SHP77 treated with DMSO at 0.1 percent for 48 hours (cell line): Measurements from ENCODE around the gene IDUA.
"Not testable (repeated sequence)": the region's sequence is repeated elsewhere in the genome, so short reads cannot be mapped to it uniquely, and the experiment has no call there.

Experiments
- DNase-seq: peaks from one replicate; lab custom pipeline; 2025; lab: John Stamatoyannopoulos, UW

Gene IDUA

GRCh38 chr4:987624-988513, 1.0 kb downstream of the IDUA start:
- no peak for DNase-seq

DNA sequence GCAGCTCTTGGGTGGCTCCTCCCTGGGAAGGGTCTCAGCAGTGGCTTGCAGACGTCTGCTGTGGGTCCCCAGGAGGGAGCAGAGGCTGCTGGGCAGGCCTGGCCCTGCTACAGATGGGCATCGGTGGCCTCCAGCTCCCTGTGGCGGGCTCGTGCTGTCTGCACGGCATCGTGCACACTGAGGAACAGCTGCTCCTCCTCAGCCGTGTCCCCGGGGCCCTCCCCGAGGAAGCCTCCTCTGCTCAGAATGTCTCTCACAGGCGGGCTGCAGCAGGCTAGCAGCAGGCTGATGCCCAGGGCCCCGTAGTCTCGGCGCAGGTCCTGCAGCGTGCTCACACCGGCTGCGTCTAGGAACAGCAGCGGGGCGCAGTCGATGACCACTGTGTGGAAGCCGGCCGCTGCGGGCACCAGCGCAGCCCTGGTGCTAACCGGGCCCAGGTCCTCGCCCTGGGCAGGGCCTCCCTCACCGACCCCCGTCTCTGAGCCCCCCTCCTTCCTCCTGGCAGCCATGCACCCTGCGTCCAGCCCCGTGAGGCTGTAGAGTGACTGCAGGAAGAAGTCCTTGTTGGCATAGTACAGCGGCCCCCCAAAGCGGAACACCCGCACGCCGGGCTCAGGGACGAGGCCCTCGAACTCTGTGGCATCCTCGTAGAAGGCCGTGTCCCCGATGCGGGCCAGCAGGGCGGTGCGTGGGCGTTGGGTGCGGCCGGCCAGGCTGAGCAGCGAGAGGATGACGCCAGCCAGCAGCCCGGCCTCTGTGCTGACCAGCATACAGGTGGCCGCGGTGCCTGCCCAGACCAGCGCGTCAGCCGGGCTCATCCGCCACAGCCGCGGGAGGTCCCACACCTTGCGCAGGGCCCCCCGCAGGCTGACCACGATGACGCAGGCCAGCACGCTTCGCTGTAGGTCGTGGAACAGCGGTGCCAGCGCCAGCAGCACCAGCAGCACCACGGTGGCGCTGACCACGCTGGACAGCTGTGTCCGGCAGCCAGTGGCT, 2.2 kb downstream of the IDUA start:
- no peak for DNase-seq

GRCh38 chr4:989722-990471, 3.1 kb downstream of the IDUA start:
- no peak for DNase-seq

DNA sequence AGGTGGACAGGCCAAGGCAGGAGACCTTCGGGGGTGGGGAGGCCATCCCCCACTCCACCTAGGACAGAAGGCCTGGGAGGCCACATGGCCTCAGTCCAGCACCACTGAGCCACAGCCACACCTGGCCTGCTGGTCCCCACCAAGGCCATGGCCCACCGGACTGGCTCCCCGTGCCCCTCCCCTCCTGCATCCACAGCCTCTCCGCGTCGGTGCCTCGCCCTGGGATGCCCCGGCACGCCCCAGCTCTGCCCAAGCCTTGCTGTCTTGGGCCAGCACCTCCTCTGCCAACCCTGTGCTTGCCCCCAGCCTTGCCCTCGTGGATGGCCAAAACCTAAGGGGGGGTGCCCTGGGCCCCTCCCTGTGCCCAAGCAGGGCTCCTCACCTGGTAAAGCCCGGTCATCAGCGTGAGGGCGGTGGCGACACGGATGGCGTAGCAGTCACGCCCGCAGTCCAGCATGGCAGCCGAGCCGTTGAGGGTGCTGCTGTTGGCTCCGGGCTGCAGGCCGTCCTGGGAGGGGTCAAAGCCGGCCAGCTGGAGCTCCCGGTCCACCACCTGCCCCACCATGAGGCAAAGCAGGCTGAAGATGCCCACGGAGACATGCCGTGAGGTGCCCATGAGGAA, 4.0 kb downstream of the IDUA start:
- DNase-seq = no peak

DNA sequence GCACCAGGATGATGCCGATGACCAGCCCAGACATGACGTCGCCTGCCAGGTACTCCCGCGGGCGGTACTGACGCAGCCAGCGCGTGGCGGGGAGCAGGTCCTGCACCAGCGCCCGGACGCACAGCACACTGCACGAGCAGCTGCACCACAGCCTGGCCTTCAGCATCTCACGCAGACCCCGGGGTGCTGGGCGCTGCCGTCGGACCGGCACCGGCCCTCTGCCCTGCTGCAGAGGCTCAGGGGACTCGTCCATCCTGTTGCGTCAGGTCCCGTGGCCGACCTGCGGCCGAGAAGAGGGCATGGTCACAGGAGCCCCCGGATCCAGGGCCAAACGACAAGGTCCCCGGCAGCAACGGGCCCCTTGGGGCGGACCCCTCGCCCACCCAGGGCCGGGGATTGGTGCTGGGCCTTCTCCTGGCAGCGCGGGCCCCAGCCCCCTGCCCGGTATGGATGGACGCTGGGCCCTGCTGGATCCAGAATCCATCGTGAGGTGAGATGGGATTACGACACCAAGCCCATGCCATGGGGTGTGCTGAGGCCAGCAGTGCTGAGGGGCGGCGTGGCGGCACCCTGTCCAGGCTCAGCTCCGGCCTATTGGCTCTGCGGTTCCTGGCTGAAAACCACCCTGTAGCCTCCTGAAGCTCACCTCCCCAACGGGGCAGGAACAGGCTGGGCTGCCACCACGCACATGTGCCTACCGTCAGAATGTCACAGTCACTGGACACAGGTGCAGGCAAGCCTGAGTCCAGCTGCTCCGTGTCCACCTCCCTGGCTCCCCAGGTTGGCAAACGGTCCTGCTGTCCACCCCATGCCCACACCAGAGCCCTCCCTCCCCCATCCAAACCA, 4.8 kb downstream of the IDUA start:
- DNase-seq = no peak

- DNase-seq = no peak
Measured at GRCh38 chr4:992297-993110, 5.7 kb downstream of the IDUA start.

DNA sequence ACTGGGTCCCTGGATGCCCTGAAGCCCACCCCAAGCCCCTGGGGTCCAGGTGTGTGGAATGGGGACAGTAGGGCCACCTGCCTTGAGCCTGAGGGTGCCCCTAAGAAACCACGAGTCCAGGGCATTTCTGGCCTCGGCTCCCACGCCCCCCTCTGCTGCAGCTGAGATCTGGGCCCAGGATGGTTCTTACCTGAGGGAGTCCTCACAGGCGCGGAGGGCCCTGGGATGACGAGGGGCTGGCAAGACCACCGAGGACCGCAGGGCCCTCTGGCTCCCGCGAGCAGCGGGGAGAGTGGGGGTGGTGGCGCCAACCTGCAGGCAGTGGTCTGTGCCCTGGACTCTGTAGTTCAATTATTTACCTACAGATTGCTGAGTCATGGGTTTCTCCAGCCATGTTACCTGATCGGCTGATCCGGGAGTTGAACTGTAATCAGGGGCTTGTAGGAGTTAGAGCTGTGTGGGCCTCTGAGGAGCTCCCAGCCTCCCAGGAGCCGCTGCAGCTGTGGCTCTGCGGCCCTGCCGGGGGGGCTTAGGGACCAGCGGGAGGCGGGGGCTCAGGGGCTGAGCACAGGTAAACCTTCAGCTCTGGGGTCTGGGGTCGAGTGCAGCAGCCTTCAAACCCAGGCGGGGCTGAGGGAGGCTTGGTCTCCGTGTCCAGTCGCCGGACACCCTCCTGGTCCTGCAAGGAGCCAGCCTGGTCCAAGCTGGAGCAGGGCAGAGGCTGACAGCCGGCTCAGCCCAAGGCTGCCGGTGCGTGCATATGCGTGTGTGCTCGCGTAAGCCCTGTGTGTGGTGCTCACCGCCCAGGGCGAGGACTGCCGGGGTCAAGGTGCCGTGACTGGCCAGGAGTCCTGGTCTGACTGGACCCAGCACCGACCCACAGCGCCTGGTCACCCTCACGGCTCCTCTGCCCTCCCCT, 6.5 kb downstream of the IDUA start, which contains the start of gene SLC26A1:
TSS of gene SLC26A1 (minus strand) at position 294 of the 919 bp plus-strand sequence. CDS start 1,701 bp downstream, outside the sequence.
- no peak for DNase-seq

DNA sequence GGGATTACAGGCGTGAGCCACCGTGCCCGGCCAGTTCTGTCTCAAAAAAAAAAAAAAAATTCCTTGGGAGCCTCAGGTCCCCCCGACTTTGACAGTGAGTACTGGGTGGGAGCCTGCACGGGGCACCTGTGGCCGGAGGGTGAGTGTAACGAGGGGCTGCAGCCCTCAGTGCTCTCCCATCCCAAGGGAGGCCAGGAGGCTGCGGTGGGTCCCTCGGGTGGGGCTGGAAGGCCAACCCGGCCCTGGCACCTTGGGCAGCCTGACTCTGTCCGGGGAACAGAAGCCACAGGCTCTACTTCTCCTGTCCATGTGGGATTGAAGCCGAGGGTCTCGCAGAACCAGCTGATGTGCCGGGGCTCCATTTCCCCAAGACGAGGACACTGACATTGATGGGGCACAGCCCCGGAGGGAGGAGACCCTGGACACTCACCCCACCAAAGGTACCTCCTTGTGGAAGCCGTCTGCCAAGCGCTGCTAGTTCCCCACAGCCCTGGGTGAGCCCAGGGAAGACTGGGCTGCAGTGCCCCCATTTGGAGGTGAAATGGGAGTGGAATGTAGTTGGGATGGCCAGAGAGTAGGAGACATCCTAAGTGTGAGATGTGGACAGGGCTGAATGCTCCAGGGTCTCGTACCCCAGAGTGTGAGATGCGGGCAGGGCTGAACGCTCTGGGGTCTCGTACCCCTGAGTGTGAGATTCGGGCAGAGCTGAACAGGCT, 8.6 kb downstream of the IDUA start:
- DNase-seq = no peak

DNA sequence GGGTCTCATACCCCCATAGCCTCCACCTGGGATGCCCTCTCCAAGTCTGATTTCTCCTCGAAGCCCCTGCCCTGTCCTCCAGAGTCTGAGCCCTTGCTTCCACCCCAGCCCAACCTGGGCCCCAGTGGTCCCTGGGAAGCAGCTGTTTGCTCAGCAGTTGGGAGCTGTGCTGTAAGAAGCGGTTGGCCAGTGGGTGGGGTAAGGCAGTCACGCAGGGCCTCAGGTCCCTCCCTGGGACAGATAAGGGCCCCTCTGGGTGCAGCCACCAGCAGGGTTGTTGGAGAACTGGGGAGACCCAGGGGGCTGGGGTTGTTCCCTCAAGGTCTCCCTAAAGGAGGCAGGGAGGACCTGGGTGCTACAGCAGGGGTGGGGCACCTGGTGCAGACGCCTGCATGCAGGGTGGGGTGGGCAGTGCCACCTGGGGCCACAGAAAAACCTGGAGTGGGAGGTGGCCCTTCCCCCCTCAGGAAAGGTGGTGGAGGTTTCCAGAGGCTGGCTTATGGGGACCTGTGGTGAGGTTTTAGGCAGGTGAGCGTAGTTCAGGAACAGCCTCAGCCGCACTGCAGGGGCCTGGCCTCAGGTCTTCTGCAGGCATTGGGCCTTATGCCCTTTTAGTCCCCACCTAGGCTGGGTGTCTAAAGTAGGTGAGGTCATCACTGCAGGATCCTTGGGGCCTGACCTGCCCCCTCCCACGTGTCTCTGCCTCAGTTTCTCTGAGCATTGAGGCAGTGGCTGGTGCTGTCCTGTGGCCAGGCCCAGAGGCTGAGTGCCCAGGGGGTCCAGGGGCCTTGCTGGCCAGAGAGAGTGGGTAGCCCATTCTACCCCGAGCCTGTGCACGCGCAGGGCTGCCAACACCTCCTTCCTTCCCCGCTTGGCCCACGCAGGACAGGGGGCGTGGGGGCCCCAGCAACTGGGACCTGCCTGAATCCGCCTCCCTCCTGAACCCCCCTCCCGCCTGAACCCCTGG, 9.5 kb downstream of the IDUA start:
- DNase-seq = no peak

GRCh38 chr4:996997-997374, 10.1 kb downstream of the IDUA start:
- DNase-seq = no peak

DNA sequence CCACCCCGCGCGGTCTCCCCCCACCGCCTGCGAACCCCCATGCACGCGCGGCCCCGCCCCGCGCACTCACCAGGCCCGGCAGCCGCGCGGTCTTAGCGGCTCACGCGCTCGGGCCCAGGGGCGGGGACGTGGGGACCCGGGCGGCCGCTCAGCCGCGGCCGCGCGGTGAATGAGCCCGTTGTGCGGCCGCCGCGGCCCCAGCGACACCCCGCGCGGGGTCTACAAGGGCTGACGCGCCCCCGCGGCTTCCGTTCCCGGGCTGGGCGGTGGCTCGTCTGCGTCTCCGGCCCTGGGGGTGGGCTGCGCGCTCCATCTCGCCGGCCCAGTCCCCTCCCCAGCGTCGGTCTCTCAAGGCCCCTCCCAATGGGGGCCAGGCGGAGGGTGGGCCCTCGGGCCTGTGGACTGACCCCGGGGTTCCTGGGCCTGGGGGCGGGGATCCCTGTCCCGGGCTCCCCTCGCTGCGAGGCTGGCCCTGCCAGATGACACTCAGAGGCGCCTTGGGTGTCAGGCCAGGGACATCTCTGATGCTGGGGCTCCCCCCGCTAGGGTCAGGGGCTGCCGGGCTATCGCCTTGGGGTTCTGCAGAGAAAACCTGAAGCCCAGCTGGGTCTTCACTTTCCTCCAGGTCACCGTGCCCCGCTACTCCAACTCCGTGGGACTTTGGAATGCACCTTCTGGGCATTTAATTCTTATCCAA, 10.7 kb downstream of the IDUA start:
- no peak for DNase-seq

DNA sequence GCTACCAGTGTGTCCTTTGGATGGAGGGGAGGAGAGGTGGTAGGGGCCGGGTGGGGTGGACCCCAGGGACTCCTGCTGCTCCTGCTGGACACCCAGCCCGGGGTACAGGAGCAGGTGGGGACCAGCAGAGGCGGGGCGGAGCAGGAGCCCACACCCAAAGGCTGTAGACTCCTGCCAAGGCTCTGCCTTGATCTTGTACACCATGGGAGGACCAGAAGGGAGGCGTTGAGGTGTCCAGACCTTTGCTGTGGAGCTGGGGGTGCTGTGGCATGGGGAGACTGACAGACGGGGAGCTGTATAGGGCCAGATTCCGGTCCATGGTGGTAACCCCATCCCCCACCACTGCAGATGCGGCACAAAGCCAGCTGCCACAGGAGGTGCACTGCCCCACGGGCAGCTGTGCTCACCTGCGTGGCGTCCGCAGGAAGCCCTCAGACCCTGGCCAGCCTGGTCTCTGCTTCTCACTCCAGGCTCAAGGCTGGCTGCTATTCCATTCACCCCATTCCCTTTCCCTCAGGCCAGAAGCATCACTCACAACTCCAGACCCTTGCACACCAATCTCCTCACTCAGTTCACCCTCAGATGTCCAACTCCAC, 11.3 kb downstream of the IDUA start:
- DNase-seq = no peak

GRCh38 chr4:999240-999863, 12.5 kb downstream of the IDUA start:
- DNase-seq = not testable (repeated sequence)

- no peak for DNase-seq
Measured at GRCh38 chr4:999882-1000425, 13.1 kb downstream of the IDUA start.
